GM23248 (cell line): ENCODE measurements around the gene TIGD2.

Source experiments
- EZH2 ChIP-seq: fragments of 200-600 bp; sonication (generic); IDR thresholded peaks from 2 replicates; pipeline ENCODE4 v1.6.1; 2018; ENCODE audit warnings: antibody characterized with exemption, mild to moderate bottlenecking; ENCODE audit not compliant: insufficient read depth, poor library complexity, severe bottlenecking
- EZH2phosphoT487 ChIP-seq: fragments of 200-600 bp; sonication (generic); IDR thresholded peaks from 2 replicates; pipeline ENCODE4 v1.6.1; 2018; ENCODE audit warnings: antibody characterized with exemption, moderate library complexity, mild to moderate bottlenecking, low read depth; ENCODE audit not compliant: insufficient read depth

GRCh38 chr4:89069481-89069880, 41.9 kb upstream of the TIGD2 start:
- no peak for TF ChIP-seq EZH2
- TF ChIP-seq EZH2phosphoT487 = no peak
